ENCODE measurements around the gene HGS. TPM values are rescaled to one million over a fixed set of nuclear protein-coding genes. Genes with fewer than 3 reads are reported as not detected.
A peak's percentile ranks its signal among the peaks of the same experiment; 100 is the strongest.

Gene HGS
- total and polyA plus RNA-seq, 2 of the 13 experiments (the other 11 are each of a cell fraction or from before 2014, with no cell fraction given): 73.3 to 78.1 TPM

DNA sequence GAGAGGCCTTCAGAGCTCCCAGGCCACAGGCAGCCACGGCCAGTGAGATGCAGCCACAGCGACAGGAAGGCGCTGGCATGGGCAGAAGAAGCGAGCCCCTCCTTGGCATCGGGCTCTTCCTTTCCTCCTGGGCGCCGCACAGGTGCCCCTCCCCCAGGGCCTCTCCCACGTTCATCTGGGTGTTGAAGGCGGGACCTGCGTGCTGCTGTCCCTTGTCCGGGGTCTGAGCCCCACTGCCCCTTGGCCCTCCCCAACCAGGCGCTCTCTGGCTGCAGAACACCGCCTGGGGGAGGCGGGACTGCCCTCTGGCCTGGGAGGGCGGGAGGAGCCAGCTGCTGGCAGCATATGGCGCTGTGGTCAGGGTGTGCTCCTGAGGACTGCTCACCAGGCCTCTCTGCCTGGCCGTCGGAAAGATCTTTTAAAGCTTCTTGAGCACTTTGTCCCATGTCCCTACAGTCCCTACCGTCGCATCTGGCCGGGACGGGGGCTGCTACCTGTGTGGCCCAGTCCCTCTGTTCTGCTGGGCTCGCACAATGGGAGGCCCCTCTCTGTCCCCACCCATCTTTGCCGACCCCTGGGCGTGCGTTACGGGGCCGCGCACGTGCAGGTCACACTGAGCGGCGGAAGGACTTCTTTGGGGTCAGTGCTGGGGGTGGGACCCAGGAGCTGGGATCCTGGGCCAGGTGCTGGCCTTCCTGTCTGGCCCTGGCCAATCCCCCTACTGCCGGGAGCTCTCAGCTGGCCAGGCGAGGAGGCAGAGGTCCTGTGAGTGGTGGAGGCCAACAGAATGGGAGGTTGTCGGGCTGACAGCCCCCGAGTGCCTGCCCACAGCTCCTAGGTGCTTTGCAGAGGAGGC is 30.0 kb downstream of the HGS start (continued):
- TF ChIP-seq ZNF674 (CRISPR knock-in tag; IDR thresholded peaks at IDR 0.05; ENCODE audit: low read depth): no peak
- TF ChIP-seq ZNF839 (CRISPR knock-in tag; IDR thresholded peaks at IDR 0.05; ENCODE audit: borderline replicate concordance): peak; percentile 50; the same call in 1 of the 2 replicates
- TF ChIP-seq ZNF83 (CRISPR knock-in tag; IDR thresholded peaks at IDR 0.05; ENCODE audit: borderline replicate concordance): no peak; the same call in 1 of the 2 replicates
- TF ChIP-seq BRCA1 (CRISPR knock-in tag; IDR thresholded peaks at IDR 0.05): peak; percentile 38; the same call in 1 of the 2 replicates
- TF ChIP-seq, protein P1, sequence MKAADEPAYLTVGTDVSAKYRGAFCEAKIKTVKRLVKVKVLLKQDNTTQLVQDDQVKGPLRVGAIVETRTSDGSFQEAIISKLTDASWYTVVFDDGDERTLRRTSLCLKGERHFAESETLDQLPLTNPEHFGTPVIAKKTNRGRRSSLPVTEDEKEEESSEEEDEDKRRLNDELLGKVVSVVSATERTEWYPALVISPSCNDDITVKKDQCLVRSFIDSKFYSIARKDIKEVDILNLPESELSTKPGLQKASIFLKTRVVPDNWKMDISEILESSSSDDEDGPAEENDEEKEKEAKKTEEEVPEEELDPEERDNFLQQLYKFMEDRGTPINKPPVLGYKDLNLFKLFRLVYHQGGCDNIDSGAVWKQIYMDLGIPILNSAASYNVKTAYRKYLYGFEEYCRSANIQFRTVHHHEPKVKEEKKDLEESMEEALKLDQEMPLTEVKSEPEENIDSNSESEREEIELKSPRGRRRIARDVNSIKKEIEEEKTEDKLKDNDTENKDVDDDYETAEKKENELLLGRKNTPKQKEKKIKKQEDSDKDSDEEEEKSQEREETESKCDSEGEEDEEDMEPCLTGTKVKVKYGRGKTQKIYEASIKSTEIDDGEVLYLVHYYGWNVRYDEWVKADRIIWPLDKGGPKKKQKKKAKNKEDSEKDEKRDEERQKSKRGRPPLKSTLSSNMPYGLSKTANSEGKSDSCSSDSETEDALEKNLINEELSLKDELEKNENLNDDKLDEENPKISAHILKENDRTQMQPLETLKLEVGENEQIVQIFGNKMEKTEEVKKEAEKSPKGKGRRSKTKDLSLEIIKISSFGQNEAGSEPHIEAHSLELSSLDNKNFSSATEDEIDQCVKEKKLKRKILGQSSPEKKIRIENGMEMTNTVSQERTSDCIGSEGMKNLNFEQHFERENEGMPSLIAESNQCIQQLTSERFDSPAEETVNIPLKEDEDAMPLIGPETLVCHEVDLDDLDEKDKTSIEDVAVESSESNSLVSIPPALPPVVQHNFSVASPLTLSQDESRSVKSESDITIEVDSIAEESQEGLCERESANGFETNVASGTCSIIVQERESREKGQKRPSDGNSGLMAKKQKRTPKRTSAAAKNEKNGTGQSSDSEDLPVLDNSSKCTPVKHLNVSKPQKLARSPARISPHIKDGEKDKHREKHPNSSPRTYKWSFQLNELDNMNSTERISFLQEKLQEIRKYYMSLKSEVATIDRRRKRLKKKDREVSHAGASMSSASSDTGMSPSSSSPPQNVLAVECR (CRISPR knock-in tag; IDR thresholded peaks at IDR 0.05; ENCODE audit: borderline replicate concordance): peak; percentile 93; the same call in 1 of the 2 replicates
- TF ChIP-seq ZNF7 (CRISPR knock-in tag; IDR thresholded peaks at IDR 0.05): no peak
- TF ChIP-seq ZNF891 (CRISPR knock-in tag; IDR thresholded peaks at IDR 0.05): no peak
- peak; percentile 21; the same call in 1 of the 2 replicates for TF ChIP-seq SNAI1 (CRISPR knock-in tag; IDR thresholded peaks at IDR 0.05; ENCODE audit: borderline replicate concordance)
- TF ChIP-seq ZNF296 (CRISPR knock-in tag; conservative IDR thresholded peaks at IDR 0.05): no peak; the same call in 1 of the 2 replicates
- no peak for TF ChIP-seq CHCHD3 (CRISPR knock-in tag; IDR thresholded peaks at IDR 0.05)
- TF ChIP-seq TOE1 (CRISPR knock-in tag; IDR thresholded peaks at IDR 0.05): no peak; the same call in 1 of the 2 replicates
- no peak for TF ChIP-seq NFE2L2 (IDR thresholded peaks at IDR 0.05; ENCODE audit: low read length)
- peak; percentile 73 for TF ChIP-seq ZNF788 (CRISPR knock-in tag; IDR thresholded peaks at IDR 0.05; ENCODE audit: borderline replicate concordance)
- TF ChIP-seq, protein P2, sequence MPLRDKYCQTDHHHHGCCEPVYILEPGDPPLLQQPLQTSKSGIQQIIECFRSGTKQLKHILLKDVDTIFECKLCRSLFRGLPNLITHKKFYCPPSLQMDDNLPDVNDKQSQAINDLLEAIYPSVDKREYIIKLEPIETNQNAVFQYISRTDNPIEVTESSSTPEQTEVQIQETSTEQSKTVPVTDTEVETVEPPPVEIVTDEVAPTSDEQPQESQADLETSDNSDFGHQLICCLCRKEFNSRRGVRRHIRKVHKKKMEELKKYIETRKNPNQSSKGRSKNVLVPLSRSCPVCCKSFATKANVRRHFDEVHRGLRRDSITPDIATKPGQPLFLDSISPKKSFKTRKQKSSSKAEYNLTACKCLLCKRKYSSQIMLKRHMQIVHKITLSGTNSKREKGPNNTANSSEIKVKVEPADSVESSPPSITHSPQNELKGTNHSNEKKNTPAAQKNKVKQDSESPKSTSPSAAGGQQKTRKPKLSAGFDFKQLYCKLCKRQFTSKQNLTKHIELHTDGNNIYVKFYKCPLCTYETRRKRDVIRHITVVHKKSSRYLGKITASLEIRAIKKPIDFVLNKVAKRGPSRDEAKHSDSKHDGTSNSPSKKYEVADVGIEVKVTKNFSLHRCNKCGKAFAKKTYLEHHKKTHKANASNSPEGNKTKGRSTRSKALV (CRISPR knock-in tag; IDR thresholded peaks at IDR 0.05): peak; percentile 41
- TF ChIP-seq, protein P3, sequence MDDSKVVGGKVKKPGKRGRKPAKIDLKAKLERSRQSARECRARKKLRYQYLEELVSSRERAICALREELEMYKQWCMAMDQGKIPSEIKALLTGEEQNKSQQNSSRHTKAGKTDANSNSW (CRISPR knock-in tag; IDR thresholded peaks at IDR 0.05; ENCODE audit: borderline replicate concordance): no peak
- 0 out of 2 replicates have a peak, but pooled peaks have one; percentile 38 for TF ChIP-seq SATB2 (CRISPR knock-in tag; IDR thresholded peaks at IDR 0.05)
- no peak for TF ChIP-seq TGIF2 (CRISPR knock-in tag; IDR thresholded peaks at IDR 0.05)
- TF ChIP-seq SAFB2 (CRISPR knock-in tag; IDR thresholded peaks at IDR 0.05; ENCODE audit: borderline replicate concordance, low read depth): peak; percentile 69; the same call in 1 of the 2 replicates
- TF ChIP-seq ZKSCAN1 (IDR thresholded peaks at IDR 0.05; ENCODE audit: low read length): no peak
- TF ChIP-seq HOXD1 (CRISPR knock-in tag; IDR thresholded peaks at IDR 0.05): 0 out of 2 replicates have a peak, but pooled peaks have one; percentile 18
- peak; percentile 59; the same call in 1 of the 2 replicates for TF ChIP-seq ZNF841 (CRISPR knock-in tag; IDR thresholded peaks at IDR 0.05; ENCODE audit: borderline replicate concordance)
- no peak for TF ChIP-seq U2AF1 (optimal IDR thresholded peaks at IDR 0.05; ENCODE audit: low read depth, low read length)
- TF ChIP-seq PLRG1 (conservative IDR thresholded peaks at IDR 0.05): no peak
- no peak; the same call in 1 of the 2 replicates for TF ChIP-seq ZNF776 (CRISPR knock-in tag; IDR thresholded peaks at IDR 0.05)
- no peak; the same call in 1 of the 2 replicates for TF ChIP-seq ZBTB20 (CRISPR knock-in tag; IDR thresholded peaks at IDR 0.05; ENCODE audit: borderline replicate concordance, low read depth)
